Upper lobe of left lung (tissue), 4 donors: ENCODE data around the gene CDC14A.

Experiments
- CTCF ChIP-seq, 6 experiments: fragments of 450-650 bp in 4 of 6; fragments of 200-600 bp in 2 of 6; sonication (generic) in 2 of 6; IDR thresholded peaks; one replicate each; pipeline ENCODE4 v1.5.1; 2016 to 2019; ENCODE audit warnings: antibody characterized with exemption in 6 of 6
- EP300 ChIP-seq, 4 donors: sonication (generic); formaldehyde crosslinking; IDR thresholded peaks; one replicate each; pipeline ENCODE4 v1.5.1; 2017; ENCODE audit warnings: antibody characterized with exemption in 4 of 4, control low read depth in 2 of 4

GRCh38 chr1:100469578-100469977, 117.3 kb downstream of the CDC14A start:
- TF ChIP-seq CTCF (IDR thresholded peaks at IDR 0.05), result no peak
- TF ChIP-seq EP300 (IDR thresholded peaks at IDR 0.05), result no peak
